Cardiac septum (tissue), 1 donor: Measurements from ENCODE around the gene HOXD10. TPM values are rescaled to one million over a fixed set of nuclear protein-coding genes. Genes with fewer than 3 reads are reported as not detected.

Experiments used
- DNase-seq: peaks from one replicate; pipeline ENCODE4 v3.0.0-alpha.2; 2020; ENCODE audit warnings: low spot score
- intact Hi-C: fragments of 100-400 bp; cut with DNase I; formaldehyde crosslinking; loops from one replicate; pipeline ENCODE4 v1.14.0; 2022
- total RNA-seq: library from RNA; stranded (reverse); fragmentation: NEBNext Ultra II Directional; extraction: Animal tissue kit (Norgen Biotek cat#: 25700); gene quantifications from one replicate; pipeline ENCODE4 v1.2.1, GENCODE V29; 2021
- donor health status: DM: no; HTN: no; CAD: no.

HOXD10 gene
- total RNA-seq, 1 donor from 2014 or later, result 0.16 TPM

DNA sequence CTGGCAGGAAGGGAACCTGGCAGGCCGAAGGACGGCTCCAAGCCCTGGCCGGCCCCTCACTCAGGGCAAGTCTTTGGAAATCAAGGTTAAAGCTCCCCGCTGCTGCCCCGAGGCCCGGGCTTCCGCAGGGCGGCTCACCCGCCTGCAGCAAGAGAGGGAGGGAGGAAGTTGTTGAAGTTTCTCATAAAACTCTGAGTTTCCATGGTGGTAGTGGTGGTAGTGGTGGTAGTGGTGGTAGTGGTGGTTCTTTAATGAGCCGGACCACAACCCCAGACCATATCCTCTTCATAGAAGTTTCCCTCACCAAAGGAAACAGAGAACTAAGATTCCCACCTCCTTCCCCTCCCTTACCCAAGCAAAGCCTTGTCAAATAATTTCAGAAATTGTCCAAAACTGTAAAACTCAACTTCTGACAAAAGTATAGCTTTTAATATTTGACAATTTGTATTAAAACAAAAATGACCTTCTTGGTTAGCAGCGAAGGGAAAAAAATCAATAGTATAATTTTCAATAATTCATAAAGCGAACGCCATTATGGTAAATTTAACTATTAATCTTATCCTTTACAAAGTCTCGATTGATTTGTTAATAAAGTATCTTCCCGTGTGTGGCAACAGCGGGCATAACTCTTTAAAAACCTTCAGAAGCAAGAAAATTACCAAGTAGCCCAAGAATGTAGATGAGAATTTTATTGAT is 1.5 kb upstream of the HOXD10 start:
- intact Hi-C loops, result no loop called here
- no peak for DNase-seq

- no peak for DNase-seq
- intact Hi-C loops, result no loop called here
Observed at GRCh38 chr2:176117162-176117822, 714 bp downstream of the HOXD10 start.

GRCh38 chr2:176117823-176118371 is 1.3 kb downstream of the HOXD10 start:
- intact Hi-C loops, result no loop called here

DNA sequence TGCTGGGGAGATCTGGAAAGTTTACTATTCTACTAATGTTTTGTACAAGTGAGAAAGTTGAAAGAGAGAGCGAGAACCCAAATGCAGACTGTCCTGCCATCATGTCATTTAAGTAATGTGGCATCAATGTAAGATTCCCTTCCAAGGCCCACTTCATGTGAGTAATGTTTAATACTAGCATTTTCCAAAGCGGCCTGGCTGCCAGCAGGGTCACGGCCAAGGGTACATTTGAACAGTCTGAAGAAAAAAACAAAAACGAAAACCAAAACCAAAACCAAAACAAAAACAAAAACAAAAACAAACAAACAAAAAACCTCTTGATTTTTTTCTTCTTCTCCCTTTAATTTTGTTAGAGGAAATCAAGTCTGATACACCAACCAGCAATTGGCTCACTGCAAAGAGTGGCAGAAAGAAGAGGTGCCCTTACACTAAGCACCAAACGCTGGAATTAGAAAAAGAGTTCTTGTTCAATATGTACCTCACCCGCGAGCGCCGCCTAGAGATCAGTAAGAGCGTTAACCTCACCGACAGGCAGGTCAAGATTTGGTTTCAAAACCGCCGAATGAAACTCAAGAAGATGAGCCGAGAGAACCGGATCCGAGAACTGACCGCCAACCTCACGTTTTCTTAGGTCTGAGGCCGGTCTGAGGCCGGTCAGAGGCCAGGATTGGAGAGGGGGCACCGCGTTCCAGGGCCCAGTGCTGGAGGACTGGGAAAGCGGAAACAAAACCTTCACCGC is 2.2 kb downstream of the HOXD10 start:
- no peak for DNase-seq
- intact Hi-C loops, result no loop called here

More at GRCh38 chr2:176117823-176118371, 1.3 kb downstream of the HOXD10 start:
- no peak for DNase-seq

DNA sequence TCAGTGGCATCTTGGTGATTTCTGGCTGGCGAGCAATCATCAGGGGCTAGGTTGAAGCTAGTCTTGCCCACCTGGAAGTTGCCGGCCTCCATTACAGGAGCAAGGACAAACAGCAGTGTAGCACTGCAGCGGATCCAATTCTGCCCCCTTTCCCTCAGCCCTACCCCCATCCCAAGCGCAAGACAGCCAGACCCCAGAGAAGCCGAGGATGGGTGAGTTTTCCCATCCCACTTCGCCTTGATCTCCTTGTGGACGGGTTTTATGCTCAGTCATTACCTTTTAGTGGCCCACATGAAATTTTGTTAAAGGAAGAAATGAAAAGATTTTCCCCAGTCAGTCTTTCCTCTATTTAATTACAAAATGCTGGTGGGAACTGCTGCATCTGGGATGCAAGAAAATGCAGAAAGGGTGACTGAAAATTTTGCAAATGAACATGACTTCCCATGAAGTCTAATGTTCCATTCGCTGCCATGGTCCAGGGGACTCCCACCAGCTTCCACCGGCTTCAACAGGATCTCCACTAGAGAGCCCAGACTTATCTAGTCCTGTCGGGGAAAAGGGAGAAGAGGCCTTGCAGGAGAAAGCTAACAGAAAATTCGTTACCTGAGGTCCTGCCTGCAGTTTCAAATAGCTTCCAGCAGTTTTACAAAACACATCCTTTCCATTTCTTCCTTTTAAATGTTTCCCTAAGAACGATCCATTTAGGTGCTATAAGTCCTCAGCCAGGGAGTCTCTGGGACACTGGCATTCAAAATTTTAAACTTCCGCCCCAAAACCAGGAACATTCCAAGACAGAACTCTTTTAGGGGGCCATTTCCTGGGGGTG is 4.0 kb downstream of the HOXD10 start:
- DNase-seq, result no peak
- intact Hi-C loops, result no loop called here

DNA sequence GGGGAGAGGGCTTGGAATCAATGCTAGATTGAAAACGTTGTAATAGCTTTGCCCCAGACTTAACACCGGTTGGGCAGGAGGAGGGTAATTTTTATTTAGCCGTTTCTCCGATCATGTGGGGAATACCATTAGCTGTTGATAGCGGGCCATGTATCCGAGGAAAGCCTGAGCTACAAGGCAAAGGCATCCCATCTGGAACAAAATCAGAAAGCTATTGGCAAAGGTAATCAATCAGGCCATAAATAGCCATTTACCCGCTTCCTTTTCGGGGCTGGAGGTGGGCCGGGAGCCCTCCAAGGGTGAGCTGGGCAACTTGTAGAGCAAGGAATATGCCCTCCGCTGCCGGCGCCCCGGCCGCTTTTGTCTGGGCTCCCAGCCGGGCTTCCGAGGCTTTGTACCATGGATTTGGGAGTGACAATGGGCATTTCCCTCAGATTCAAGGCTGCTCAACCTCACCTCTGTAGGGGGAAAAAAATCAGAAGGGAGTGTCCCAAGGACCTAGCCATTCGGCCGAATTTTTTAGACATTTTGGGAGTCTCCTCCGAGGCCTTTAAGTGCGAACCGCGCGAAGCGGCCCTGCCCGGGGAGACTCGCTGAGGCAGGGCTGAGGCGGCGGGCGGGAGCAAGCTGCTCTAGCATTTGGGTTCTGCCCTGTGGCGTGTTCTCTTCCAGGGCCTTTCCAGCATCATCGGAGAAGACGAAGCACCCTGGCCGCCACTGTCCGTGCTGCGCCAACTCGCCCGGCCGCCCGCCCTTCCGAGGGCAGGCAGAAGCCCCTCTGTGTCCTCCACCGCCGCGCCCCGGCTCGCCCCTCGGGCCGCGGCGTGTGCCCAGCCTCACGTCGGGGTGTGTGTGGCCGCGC is 4.8 kb downstream of the HOXD10 start:
- DNase-seq, result no peak
- intact Hi-C loops, result no loop called here

GRCh38 chr2:176122052-176122682 is 5.6 kb downstream of the HOXD10 start:
- DNase-seq, result no peak
- intact Hi-C loops, result no loop called here

DNA sequence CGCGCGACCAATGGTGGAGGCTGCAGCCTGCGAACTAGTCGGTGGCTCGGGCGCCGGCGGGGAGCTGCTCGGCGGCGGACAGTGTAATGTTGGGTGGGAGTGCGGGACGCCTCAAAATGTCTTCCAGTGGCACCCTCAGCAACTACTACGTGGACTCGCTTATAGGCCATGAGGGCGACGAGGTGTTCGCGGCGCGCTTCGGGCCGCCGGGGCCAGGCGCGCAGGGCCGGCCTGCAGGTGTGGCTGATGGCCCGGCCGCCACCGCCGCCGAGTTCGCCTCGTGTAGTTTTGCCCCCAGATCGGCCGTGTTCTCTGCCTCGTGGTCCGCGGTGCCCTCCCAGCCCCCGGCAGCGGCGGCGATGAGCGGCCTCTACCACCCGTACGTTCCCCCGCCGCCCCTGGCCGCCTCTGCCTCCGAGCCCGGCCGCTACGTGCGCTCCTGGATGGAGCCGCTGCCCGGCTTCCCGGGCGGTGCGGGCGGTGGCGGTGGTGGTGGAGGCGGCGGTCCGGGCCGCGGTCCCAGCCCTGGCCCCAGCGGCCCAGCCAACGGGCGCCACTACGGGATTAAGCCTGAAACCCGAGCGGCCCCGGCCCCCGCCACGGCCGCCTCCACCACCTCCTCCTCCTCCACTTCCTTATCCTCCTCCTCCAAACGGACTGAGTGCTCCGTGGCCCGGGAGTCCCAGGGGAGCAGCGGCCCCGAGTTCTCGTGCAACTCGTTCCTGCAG is 6.3 kb downstream of the HOXD10 start, which contains the start of gene HOXD9:
HOXD9 (plus strand) TSS at position 37 of the 728 bp plus-strand sequence; CDS start at position 87, 50 bp downstream.
- no peak for DNase-seq
- intact Hi-C loops, result no loop called here

DNA sequence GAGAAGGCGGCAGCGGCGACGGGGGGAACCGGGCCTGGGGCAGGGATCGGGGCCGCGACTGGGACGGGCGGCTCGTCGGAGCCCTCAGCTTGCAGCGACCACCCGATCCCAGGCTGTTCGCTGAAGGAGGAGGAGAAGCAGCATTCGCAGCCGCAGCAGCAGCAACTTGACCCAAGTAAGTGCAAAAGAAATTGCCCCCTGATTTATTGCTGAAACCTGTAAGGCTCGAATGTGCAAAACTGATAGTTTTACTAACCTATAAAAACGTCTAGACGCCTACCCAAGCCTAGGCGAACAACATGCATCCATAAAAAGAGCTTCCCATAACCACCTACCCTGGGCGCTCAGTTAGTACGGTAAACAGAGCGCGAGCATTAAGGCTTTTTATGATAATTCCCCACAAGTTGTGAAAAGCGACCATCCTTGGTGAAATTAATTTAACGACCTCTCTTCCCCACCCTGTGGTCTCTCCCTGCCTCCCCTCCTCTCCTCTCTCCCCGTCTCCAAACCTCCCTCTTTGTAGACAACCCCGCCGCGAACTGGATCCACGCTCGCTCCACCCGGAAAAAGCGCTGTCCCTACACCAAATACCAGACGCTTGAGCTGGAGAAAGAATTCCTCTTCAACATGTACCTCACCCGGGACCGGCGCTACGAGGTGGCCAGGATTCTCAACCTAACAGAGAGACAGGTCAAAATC is 7.0 kb downstream of the HOXD10 start:
- DNase-seq, result no peak
- intact Hi-C loops, result no loop called here

- intact Hi-C loops, result no loop called here
- DNase-seq, result no peak
Observed at GRCh38 chr2:176124110-176124946, 7.8 kb downstream of the HOXD10 start.

DNA sequence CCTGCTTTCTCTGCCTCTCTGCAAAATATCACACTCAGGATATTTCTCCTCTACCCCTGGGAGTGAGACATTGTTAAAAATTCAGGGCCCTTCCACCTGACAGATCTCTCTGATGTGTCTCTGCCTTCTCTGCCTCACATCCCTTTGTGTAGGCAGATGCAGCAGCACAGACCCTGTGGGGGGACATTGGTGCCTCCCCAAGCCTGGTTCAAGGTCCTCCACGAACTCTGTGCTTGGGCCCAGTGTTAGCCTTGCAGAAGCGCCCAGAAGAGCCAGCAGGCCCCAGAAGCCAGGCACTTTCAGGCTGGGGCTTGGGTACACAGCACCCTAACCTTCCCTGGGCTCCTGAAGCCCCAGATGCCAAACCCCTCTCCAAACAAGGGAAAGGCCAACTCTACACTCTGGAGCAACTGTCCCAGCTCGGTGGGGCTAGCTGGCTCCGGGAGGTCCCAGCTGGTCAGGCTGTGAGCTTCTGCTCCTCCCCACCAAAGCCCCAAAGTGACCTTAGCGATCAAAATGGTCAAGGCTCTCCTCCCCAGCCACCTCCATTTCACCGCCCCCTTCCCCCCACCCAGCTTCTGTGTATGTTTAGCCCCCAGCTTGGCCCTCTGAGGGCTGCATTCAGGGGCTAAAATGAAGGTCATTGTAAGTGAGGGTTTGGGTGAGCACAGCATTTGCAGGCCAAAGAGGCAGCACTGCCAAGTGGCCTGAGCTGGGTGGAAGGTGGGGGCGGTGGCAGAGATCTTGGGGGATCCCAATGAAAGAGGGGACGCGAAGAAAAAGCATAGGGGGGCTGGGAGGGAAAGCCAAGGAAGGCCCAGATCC is 8.6 kb downstream of the HOXD10 start:
- intact Hi-C loops, result loop anchor here (5.0 kb wide), 2 partner anchors 527 to 692 kb away; no protein-coding TSS in a partner anchor
- no peak for DNase-seq

GRCh38 chr2:176125772-176126054 is 9.1 kb downstream of the HOXD10 start:
- no peak for DNase-seq
- intact Hi-C loops, result loop anchor here (2.0 to 5.0 kb wide), 3 partner anchors 513 to 692 kb away; no protein-coding TSS in a partner anchor

GRCh38 chr2:176126929-176127773 is 10.6 kb downstream of the HOXD10 start:
- no peak for DNase-seq
- intact Hi-C loops, result loop anchor here (2.0 to 5.0 kb wide), 3 partner anchors 512 to 690 kb away; no protein-coding TSS in a partner anchor

GRCh38 chr2:176127774-176128072 is 11.1 kb downstream of the HOXD10 start:
- intact Hi-C loops, result loop anchor here (2.0 to 5.0 kb wide), 3 partner anchors 511 to 690 kb away; no protein-coding TSS in a partner anchor
- DNase-seq, result no peak
